HG03571 (cell line): ENCODE results near the gene LRRFIP1.
A peak's percentile ranks its signal among the peaks of the same experiment; 100 is the strongest.

Experiments
- ATAC-seq: cut with Tn5 transposase; IDR thresholded peaks from one replicate; pipeline ENCODE4 v1.9.1; 2021; ENCODE audit not compliant: unreplicated experiment

Gene LRRFIP1

GRCh38 chr2:237721458-237721857, 94.1 kb downstream of the LRRFIP1 start:
- ATAC-seq = no peak

DNA sequence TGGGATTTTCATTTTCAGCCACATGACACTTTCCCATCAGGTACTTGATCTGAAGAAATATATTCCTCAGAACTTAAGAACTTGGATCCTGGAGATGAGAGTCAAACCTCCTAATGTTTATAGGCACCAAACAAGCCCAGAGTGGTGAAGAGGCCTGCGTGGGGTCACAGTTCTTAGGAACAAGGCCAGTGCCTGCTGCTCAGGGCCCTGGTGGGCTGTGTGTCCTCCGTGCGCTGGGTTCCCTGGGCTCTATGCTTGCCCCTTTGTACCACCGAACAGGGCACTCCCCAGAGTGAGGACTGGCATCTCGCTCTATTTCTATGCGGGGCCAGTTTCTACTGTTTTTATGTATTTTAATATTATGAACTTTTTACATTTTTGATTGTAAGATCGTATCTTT, 95.2 kb downstream of the LRRFIP1 start:
- no peak for ATAC-seq

- no peak for ATAC-seq
These were observed 95.6 kb downstream of the LRRFIP1 start for GRCh38 chr2:237723023-237723422.

- ATAC-seq = peak; percentile 61
These were observed 96.2 kb downstream of the LRRFIP1 start for GRCh38 chr2:237723602-237724001.

DNA sequence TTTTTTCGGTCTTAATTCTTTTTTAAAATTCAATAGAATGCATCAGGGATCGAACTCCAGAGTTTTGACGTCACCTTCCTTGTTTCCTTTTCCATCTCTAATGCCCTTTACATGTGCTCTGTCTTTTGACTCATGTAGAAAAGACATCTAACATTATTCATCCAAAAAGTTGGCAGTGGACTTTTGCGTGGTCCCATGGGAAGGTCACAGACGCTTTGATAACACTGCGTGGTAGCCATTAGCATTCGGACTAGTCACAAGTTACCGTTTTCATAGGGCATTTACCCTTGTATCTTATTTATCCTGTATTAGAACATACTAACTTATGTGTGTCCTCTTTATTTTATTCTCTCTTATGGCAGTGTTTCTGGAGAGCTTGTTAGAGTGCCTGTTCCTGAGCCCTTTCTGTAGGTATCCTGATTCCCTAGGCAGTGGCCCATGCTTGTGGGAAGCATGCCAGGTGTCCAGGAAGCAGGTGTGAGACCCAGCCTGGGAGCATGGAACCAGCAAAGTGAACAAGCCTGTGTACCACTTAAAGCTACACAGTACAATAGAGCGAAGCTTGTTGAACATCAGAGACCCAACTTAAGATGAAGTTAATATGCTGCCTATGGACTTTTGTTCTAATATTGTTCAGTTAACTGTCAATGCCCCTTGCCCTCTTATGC, 97.6 kb downstream of the LRRFIP1 start:
- no peak for ATAC-seq

DNA sequence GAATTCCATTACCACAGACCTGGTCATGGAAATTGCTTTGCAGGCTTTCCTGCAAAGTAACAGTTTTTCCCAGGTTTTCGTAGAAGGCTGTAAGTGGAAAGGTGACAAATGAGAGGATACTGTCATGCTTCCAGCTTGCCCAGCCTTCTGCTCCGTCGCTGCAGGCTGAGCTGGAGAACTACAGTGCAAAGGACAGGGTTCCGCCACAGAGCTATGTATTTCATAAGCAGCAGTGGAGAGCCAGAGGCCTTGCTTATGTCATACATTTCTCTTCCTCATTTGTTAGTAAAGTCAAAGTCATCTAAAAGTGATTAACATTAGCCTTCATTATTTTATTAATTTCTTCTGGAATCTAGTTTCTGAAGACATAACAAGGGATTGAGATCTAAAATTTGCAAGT, 98.3 kb downstream of the LRRFIP1 start:
- ATAC-seq = no peak

DNA sequence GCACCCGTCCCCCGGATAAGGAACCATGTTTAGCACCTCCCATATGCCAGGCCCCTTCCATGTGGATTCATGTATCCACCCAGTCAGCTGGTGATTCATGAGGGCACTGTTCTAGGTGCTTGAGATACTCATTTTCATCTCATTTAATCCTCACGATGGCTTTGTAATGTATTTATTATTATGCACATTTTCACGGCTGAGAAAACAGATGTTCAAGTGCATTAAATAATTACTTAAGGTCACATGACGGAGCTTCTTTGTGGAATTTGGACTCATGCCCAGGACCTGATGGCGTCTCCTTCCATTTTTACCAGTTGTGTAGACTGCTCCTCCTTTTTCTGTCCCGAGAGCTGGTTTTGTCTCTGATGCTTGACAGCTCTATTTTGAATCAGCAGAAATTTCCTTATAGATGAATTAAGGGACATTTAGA, 99.0 kb downstream of the LRRFIP1 start:
- no peak for ATAC-seq

DNA sequence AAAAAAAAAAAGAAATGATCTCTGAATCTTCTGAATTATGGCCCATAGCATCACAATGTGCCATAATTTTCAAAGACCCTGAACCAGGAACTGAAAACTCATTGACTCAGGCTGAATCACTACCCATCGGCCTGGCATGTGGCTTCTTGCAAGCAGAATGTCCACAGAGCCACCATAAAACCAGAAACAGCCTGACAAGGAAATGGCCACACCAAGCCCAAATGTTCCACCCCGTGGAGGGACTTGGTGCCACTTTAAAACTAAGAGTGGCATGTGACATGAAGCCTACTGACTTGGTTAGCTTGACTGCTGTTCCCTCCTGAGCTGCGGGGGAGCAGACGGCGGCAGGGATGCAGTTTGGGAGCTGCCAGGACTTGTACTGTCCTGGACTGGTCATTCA, 100.0 kb downstream of the LRRFIP1 start:
- ATAC-seq = no peak

GRCh38 chr2:237729681-237730475, 102.5 kb downstream of the LRRFIP1 start:
- ATAC-seq = no peak

DNA sequence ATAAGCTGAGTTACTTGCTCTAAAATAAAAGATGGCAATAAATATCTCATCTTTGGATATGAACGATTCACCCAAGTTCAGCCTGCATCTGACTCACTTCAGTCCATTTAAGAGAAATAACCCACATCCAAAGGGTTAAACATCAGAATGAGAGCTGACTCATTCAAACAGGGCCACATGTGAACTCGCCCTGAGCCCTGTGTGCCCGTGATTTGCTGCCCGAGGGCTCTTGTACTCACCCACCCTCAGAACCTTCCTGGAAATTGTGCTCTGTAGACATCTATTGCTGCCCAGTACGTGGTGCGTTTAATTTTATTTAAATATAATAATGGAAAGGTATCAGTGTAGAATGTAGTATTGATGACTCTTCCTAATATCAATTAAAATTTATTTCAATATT, 104.3 kb downstream of the LRRFIP1 start:
- ATAC-seq = no peak

GRCh38 chr2:237732070-237732469, 104.7 kb downstream of the LRRFIP1 start:
- no peak for ATAC-seq

DNA sequence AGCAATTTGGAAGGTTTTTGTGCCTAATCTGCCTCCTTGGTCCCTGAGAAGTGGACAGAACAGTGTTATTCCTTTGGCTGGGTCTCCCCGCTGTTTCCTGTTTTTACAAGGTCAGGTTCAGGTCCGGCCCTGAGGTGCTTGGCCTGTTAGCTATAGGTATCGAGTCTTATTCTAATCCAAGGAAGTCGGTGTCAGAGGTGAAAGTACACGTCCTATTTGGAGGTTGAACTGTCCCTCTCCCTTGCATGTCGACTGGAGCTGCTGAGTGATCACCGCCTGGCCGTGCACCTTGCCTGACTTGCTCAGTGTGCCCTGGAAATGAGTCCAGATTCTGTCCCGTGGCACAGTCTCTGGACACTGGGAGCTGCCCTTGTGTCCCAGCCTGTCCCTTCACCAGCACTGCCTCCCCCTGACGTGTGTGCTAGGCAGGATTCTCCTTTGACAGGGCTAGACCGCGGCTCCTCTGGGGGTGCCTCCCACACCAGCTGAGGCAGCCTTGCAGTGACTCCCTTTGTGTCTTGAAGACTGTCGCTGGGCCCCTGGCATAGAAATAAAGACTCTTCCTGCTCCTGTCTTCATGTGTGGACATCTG, 105.5 kb downstream of the LRRFIP1 start:
- ATAC-seq = no peak

DNA sequence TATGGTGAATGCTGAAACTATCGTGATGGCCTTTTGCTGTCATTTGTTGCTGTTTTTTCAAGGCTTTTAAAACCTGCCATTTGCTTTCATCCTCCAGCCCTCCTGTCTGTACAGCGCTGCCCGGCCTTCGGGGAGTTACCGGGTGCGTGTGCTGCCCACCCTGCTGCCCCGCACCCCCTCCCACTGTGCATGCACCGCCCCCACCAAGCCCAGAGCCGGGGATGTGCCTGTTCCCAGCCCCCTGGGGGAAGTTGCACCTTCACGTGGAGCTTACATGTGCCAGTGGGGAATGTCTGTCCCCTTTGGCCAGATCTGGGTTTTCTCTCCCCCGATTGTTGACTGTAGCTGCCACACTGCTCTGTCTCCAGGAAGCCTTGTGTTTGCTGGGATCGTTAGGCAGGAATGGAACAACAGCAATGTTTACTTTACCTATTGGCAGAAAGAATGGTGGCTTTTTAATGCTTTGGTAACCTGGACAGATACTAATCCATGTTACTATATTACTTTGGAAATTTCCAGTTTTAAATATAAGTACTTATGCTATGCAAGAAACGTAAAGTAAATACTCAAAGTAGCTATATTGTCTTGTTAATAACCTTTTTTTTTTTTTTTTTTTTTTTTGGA, 106.4 kb downstream of the LRRFIP1 start:
- ATAC-seq = no peak

DNA sequence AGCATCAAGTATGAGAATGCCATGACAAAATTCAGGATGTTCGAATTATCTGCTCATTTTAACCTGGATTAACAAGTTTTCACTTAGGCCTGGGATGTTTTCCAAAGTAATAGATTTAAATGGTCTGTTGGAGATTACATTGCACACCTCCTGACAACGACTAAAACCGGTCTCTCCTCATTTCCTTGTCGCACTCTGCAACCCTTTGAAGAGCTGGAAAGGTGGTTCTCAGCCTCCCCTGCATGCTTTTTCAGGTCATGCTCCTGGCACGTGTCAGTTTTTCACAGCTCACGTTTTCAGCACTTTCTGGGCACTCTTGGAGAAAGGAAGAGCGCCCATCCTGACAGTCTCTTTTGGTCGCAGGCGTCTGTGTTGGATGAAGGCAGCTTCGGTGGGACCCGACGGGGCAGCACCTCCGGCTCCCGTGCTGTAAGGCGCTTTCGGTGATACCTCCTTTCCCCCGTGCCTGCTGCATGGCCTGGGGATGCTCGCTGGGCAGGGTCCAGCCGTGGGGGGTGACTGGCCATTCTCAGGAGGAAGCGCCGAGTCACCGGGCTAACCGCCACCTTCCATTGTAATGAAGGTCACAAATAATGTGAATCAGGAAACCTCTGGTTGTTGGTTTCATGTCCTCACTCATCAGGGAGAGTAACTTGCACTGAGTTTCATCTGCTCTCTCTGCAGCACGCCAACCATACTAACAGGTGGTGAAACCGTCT, 107.7 kb downstream of the LRRFIP1 start:
- ATAC-seq = no peak

DNA sequence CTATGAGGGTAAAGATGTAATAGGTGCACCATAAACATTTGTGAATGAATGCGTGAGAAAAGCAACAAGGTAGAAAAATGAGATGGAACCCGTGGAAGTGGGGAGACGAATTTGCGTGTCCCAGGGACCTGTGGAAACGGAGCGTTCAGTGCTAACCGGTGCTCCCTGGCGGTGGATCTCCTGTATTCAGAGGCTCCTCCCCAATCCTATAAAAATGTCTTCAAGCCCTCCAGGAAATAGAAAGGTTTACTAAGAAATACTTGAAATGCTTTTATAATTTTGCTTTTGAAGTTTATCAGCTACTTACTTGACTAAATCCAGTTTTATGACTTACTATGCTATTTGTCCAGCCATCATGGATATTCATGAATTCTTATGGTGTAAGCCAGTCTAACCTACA, 108.4 kb downstream of the LRRFIP1 start:
- no peak for ATAC-seq

DNA sequence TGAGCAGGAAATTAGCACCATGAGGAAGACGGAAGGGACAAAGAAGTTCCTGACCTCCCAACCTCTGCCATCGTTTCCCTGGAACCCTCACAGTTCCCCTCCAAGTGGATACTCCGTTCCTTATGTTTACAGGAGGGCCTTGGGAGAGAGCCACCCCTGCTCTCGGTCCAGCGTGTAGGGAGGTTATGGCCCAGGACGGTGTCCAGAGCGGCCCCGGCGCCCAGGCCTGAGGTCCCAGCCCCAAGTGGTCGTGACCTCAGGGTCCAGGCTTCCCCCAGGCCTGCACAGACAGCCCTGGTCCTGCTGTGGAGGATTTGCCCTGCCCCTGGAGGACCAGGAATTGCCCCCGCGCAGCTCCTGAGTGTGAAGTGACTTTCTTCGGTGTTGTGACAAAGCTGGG, 109.4 kb downstream of the LRRFIP1 start:
- ATAC-seq = no peak

DNA sequence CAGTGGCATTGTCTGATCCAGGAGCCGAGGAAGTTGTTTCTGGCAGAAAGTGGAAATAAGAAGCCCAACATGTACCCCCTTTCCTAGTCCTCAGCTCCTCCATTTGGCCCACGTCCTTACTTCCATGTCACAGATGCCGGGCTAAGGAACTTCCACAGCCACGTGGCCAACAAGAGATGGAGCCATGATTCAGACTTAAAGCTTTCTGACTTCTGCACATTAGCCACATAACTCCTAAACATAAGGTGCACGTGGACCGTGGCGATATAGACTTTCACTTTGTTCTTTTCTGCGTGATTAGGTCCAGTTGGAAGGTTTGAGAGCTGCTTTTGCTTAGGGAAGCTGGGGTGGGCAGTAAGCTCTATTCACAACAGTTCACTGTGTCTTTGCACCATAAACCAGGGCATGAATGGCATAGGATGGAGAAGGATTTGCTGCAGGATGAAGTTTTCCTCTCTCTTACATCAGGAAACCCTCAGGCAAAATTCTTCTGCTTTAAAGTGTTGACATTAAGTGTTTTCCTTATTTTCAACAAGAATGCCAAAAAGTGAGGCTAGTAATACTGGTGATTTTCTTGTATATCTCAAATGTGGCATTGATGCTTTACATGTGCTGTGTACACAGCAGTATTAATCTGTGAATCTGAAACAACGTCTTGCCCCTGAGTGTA, 109.9 kb downstream of the LRRFIP1 start:
- ATAC-seq = no peak

GRCh38 chr2:237738255-237738654, 110.9 kb downstream of the LRRFIP1 start:
- no peak for ATAC-seq

DNA sequence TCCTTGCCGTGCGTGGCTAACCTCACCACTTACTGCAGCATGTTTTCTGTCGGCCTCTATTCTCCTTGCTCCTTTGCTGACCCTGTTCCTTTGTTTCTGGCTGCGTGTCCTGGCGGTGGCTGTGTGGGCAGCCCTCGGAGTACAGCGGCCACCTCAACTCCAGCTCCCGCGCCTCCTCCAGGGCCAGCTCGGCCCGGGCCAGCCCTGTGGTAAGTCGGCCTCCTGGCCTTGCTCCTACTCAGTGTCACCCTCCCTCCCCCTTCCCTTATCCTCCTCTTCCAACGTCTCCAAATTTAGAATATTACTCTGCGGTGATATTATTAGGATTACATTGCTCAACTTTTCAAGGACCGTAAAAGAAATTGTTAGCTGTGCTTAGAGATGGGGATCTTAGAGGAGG, 111.7 kb downstream of the LRRFIP1 start:
- ATAC-seq = no peak

DNA sequence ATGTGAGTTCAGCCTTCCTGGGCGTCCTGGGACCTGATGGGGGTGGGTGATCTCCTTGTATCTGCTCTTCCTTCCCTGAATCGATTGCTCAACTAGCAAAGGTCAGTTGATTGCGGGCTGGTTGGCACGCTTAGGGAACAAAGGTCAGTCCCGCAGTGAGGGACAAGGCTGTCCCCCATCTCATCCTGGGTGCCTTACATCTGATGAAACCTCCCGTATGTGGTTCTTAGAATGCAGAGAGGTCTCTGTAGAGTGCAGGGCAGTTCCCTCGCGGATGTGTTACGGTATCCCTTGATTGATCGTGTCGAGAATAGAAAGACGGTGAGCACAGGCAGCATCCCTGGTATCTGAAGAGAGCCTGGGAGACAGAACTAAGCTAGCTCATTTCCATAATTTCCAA, 114.8 kb downstream of the LRRFIP1 start:
- ATAC-seq = no peak

GRCh38 chr2:237742614-237743013, 115.2 kb downstream of the LRRFIP1 start:
- ATAC-seq = no peak
